ENCODE measurements around the gene BCAT1.

DNA sequence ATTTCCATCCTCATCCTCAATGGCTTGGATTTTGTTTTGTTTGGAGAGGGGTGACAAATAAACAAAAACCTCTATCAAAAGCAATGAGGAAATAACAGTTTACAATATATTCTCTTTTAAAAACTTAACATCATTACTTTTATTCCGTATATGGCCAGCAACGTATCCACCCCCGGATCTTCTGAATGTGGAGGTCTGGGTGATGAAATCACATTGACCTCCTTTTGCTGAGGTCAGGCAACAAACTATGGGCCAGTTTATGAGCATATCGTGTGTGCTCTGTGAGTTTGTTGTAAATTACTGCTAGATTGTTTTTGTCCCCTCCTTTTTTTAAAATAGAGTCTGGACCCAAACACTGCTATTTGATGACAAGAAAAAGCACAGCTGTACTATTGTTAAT is 178.1 kb downstream of the BCAT1 start:
- TF ChIP-seq POLR2A (IDR thresholded peaks at IDR 0.05) (no peak), CTCF (IDR thresholded peaks at IDR 0.05) (no peak)

All from Peyer's patch (tissue), 4 donors.